Inflammatory macrophage treated with lipopolysaccharide for 1 hour (primary cell): ENCODE results near the gene GLRA3.
"Not testable (repeated sequence)": the region's sequence is repeated elsewhere in the genome, so short reads cannot be mapped to it uniquely, and the experiment has no call there.

Experiments
- DNase-seq, 2 donors: peaks; one replicate each; pipeline ENCODE4 v3.0.0-alpha.2; 2020 to 2022

The GLRA3 gene

DNA sequence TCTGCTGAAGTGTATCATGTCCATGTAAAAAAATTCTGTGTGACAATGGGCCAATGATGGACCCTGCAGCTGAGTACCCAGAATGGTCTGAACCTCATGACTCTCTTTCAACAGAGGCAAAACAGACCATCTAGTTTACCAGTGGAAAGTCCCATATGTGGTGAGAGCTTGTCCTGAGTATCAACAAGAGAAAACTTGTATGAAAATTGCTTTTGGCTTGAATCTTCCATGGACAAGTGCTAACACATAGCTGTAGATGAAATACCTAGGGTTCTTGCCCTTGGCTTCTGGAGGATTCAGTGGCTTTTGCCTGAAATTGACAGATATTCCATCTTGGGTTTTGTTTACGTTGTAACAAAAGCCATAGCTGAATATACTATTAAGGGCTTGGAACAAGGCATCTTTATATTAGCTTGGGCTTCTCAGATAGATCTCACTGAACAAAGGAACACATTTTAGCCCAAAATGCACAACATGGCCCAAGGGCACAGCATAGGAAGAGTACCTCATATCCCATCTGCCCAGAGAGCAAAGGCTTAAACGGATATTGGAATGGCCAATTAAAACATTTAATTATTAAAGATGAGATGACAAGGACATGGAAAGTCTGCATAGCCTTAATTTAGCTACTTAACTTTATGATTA, 178.2 kb downstream of the GLRA3 start:
- DNase-seq: no peak

DNA sequence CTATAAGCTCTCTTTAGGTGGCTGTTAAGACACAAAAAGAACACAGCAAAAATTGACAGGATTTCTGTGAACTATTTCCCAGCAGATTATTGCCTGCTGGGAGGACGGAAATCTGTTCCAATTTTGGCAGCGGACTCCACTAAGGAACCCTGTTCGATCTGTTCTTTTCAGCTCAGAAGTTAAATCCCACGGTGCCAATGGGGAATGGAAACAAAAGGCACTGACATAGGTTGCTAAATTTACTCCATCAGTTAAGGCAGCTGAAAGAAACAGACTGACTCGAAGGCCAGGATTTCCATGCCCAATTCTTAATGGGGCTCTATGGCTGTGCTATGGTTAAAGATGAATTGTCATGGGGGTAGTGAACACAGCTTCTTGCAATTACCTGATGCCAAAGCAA, 180.2 kb downstream of the GLRA3 start:
- DNase-seq: no peak

DNA sequence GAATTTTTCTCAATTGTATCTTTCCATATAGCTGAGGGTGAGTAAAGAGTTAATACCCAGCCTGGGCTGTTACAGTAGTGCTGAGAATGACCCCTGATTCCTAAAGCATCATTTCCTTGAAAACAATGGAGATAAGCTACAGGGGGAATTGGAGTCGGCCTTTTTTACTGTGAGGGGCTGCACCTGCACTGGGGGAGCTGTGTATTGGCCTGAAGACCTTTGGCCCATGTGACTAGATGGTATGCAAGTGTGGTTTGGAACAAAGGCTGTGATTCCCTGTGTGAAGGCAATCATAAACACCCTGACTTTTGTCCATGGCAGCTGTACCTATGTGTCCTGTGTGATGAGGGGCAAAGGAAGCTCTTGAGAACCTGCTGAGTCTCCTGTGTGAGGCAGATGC, 182.7 kb downstream of the GLRA3 start:
- no peak for DNase-seq

- no peak for DNase-seq
Observed at GRCh38 chr4:174640146-174640545, 188.9 kb downstream of the GLRA3 start.

- no peak for DNase-seq
Observed at GRCh38 chr4:174635732-174636131, 193.3 kb downstream of the GLRA3 start.

DNA sequence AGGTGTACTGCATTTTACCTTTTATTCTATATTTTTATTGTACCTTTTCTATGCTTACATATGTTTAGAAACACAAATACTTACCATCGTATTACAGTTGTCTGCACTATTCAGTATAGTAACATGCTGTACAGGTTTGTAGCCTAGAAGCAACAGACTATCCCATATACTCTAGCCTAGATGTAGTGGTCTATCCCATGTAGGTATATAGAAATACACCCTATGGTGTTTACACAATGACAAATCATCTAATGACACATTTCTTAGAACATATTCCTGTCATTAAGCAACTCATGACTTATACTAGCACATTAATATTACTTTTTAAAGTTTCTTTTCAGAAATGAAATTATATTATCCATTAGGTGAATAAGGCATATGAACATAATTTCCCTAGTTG, 195.6 kb downstream of the GLRA3 start:
- DNase-seq: no peak

- DNase-seq: peak; percentile 35 to 64
Observed at GRCh38 chr4:174631901-174632758, 196.9 kb downstream of the GLRA3 start.

GRCh38 chr4:174629907-174630450, 199.1 kb downstream of the GLRA3 start:
- not testable (repeated sequence) for DNase-seq

GRCh38 chr4:174629265-174629664, 199.8 kb downstream of the GLRA3 start:
- DNase-seq: no peak

DNA sequence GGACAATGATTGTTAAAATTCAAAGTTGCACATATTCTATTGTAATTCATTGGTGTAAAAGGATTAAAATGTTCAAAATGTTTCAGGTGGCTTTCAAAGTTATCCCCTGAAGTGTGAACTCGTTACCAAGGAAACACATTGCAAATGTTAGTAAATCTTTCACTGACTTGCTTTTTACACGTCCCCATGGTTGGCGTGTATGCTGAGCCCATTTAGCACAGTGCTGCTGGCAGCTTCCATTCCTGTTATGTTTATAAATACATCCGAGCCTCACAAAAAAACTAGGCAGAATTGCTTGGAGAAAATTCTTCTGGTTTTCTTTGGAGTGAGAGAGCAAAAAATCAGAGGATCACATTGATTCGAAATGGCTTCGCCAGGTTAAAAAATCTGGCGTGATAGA, 200.9 kb downstream of the GLRA3 start:
- DNase-seq: no peak

DNA sequence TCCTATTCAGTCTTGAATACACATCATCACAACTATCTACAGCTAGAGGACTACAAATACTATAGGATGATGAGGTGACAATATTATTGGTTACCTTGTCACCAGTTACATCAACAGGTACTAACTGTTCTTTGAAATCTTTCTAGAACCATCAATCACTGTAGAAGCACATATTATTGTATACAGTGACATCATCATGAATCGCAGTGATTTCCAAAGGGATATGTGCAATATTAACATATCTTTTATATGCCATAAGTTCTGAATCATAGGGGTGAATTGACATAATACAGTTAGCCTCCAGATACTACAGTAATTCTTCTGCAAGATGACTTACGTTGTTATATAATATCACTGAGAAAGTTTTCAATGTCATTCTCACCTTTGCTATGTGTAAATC, 201.6 kb downstream of the GLRA3 start:
- DNase-seq: no peak

DNA sequence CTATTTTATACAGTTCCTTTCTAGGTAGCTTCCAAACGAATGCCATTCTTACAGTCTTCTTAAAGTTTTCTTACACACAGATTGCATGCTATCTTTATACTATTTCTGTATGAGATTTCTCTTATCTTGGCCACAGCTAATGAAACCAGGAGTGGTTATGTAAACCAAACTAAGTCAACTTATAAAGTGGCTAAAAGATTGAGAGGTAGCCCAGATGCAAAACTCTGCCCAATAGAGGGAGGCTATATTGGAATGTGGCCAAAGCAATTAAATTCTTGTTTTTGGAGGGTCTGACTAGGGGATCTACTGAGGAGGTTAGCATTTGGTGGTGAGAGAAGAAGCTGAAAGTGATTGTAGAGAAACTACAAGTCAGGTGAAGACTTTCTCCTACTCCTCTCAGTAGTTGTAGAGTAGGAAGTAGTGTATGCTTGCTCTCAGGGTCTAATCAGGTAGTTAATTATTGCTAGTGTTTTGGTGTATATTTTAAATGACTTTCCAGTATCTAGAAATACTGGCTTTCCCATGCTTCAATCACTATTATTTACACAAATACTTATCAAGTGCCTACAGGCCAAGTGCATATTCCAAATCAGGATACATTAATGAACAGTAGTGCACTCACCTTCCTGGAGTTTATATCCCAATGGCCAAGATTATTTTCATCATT, 202.6 kb downstream of the GLRA3 start:
- no peak for DNase-seq

DNA sequence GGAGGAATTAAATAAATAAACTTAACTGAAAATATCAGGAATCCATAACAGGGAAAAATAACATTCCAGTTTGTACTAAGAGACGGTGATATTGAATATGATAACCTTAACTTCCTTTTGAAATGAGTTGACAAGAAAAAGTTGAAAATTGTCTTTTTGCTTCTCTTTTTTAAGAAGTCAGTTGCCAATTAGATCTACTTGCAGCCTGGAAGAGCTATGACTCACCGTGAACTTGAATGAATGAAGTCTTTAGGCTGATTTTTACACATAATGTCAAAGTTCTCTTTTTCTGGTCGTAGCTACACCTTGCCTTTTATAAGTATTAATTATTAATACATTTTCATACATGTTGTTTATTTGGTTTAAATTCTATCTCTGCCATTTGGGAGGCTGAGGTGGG, 212.4 kb downstream of the GLRA3 start:
- DNase-seq: peak; percentile 32 to 41

DNA sequence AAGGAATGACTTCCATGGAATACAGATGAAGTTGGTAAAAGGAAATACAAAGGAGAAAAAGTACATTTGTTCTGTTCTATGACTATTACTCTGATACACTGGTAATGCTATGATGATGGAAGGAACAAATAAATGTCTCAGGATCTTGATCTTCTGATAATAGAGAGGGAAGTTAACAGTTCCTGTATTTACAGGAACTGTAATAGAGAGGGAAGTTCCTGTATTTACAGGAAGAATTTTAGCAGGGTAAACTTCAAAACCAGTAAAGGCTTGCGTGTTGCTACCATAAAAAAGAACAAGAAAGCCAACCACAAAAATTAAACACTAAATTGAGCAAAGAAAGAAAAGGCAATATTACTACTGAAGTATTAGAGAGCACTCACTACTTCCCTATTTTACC, 215.1 kb downstream of the GLRA3 start:
- DNase-seq: peak; percentile 34 to 40

DNA sequence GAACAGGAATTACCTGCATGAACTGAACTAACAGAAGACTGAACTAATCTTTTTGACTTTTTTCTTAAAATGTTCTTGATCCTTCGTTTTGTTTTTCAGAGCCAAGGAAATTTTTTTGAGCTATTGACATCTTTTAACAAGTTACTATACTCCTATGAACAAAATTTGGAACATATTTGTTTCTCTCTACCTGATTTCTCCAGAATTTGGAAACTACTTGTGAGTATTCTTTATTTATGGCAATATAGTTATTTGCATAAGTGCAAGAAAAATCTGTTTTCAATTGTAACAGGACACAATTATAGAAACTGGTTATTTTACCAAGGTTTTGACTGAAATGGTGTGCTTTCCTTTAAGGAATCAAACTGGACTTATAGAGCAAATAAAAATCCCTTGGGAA, 217.3 kb downstream of the GLRA3 start:
- DNase-seq: no peak

DNA sequence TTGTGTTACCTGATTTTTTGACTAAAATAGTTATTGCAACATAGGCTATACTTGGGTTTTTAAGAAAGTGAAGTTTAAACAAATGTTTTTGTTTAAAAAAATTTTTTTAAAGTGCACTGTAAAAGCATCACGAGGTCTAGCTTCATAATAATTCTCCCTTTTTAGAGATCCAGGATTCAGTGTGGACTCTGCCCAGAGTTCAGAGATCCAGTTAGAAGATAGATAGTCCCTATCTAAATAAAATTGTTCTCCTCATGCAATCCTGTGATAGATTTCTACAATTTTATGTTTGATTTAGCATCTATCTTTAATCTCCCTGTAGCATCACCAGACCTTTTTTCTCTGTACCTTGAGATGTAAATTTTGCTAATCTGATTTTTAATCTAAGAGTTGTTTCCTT, 221.3 kb downstream of the GLRA3 start:
- DNase-seq: no peak

- DNase-seq: peak in 1 of 2 donors; percentile 33
Observed at GRCh38 chr4:174604198-174604597, 224.8 kb downstream of the GLRA3 start.

DNA sequence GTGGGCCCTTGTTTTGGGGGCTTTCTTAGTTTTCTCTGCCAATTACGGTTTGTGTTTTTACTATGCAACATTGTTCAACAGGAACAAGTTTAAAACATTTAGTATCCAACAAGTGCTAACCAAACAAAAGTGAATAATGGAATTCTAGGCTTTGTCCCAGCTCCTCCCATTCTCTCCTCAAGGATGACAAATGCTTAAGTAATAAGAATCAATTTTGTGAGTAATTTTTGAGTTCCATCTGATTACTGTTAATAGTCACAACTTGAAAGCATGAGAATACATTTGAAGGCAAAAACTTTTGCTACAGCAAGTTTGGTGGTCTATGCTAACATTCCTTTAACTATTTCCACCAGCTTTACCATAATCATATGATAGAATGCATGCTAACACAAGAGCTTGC, 228.7 kb downstream of the GLRA3 start:
- no peak for DNase-seq

DNA sequence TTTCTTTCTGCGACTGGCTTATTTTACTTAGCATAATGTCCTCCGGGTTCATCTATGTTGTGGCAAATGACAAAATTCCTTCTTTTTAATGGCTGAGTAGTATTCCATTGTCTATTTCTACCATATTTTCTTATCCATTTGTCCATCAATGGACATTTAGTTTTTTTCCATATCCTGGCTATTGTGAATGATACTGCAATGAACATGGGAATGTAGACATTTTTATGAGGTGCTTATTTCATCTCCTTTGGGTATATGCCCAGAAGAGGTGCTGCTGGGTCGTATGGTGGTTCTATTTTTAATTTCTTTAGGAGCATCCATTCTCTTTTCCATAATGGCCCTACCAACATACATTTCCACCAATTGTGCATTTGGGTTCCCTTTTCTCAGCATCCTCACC, 230.2 kb downstream of the GLRA3 start:
- no peak for DNase-seq

GRCh38 chr4:174596513-174596912, 232.5 kb downstream of the GLRA3 start:
- DNase-seq: no peak

- no peak for DNase-seq
Observed at GRCh38 chr4:174595141-174595929, 233.7 kb downstream of the GLRA3 start.

DNA sequence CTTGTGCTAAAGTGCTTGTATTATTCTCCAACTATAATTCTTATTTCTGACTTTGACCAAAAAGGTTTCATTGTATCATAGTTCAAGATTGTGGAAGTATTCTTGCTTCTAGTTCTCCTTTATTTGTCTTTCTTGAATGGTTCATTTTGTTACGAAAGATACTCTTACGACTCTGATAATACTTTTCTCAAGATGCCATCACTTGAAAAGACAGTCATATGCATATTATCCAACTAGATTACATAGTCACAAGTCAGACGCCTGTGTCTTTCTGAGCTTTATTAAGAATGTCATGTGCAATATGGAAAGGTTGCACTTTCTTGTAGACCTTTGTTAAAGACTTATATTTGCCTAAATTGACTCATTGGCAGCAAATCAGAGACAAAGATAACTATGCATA, 235.3 kb downstream of the GLRA3 start:
- DNase-seq: peak; percentile 56 to 68

DNA sequence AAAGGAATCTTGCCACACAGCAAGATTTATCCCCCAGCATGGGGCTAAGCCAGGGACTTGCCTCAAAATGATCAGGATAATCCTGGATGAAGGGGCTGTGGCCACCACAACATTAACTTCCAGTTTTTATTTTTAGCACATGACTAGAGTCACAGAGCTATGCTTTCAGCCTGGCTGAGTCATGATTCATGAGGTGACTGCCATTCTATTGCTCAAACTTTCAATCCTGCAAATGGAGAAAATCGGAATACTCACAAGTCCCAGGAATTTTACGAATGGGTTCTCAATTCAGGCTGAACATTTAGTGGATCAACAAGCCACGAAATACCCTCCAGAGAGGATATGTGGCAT, 236.1 kb downstream of the GLRA3 start:
- DNase-seq: peak; percentile 65 to 76
